NT2/D1 (cell line): ENCODE results near the gene KCTD10.

ENCODE experiments used
- YY1 ChIP-seq: IDR thresholded peaks from 2 replicates; pipeline ENCODE4 v1.6.1; 2011; ENCODE audit not compliant: insufficient read length, insufficient read depth
- ZNF274 ChIP-seq: IDR thresholded peaks from 2 replicates; pipeline ENCODE4 v1.6.1; 2011; ENCODE audit warnings: mild to moderate bottlenecking, low read depth, low read length

DNA sequence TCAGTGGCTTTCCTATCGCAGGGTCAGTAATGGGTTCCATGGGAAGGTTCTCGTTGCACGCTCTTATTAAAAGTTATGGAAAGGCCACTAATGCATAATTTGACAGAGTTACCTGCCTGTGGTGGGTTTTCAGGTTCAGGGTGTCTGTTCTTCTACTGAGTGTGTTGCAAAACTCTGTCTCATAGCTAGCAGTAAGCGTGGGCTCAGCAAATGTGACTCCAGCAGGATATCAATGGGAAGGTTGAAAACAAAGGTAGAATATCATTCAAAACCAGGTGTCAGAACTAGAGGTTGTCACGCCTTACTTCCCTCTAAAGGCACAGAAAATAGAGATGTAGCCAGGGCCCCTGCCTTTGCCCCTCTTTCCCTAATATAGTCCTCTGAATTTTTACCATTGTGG lies 25.2 kb upstream of the KCTD10 start:
- TF ChIP-seq YY1 (no peak), ZNF274 (no peak)
